Measurements from ENCODE around the gene ACSBG1.

GRCh38 chr15:78259232-78259631 lies 24.9 kb upstream of the ACSBG1 start:
- TF ChIP-seq POLR2AphosphoS5 (IDR thresholded peaks at IDR 0.05; ENCODE audit: low read depth, low read length) (no peak), TAF1 (IDR thresholded peaks at IDR 0.05; ENCODE audit: borderline replicate concordance, insufficient read depth, low read length) (no peak)

Measured in PFSK-1 (cell line).